ENCODE measurements around the gene AKIRIN1.
"Not testable (repeated sequence)": the region's sequence is repeated elsewhere in the genome, so short reads cannot be mapped to it uniquely, and the experiment has no call there.

Gene AKIRIN1

GRCh38 chr1:39043513-39043912 lies 52.4 kb downstream of the AKIRIN1 start:
- H3K9me3 Mint-ChIP-seq, result no peaks in the 10 kb centered on the region
- H3K4me3 Mint-ChIP-seq, result no peak overlapping the region
- DNase-seq, result no peak
- no peaks in the 10 kb centered on the region for H3K27me3 Mint-ChIP-seq
- H3K27ac Mint-ChIP-seq, result no peak overlapping the region
- CTCF ChIA-PET, result no interaction called here
- H3K4me1 Mint-ChIP-seq, result peaks cover 14% of the 10 kb centered on the region
- H3K36me3 Mint-ChIP-seq, result peaks cover 24% of the 10 kb centered on the region

GRCh38 chr1:39044762-39045161 lies 53.7 kb downstream of the AKIRIN1 start:
- H3K4me3 Mint-ChIP-seq, result no peak overlapping the region
- H3K36me3 Mint-ChIP-seq, result peaks cover 20% of the 10 kb centered on the region
- DNase-seq, result no peak
- peaks cover 5% of the 10 kb centered on the region for H3K4me1 Mint-ChIP-seq
- CTCF ChIA-PET, result no interaction called here
- no peak overlapping the region for H3K27ac Mint-ChIP-seq
- H3K9me3 Mint-ChIP-seq, result no peaks in the 10 kb centered on the region
- no peaks in the 10 kb centered on the region for H3K27me3 Mint-ChIP-seq

GRCh38 chr1:39045231-39045630 lies 54.2 kb downstream of the AKIRIN1 start:
- CTCF ChIA-PET, result no interaction called here
- DNase-seq, result no peak
- Mint-ChIP-seq H3K4me3 (no peak overlapping the region), H3K27me3 (no peaks in the 10 kb centered on the region), H3K9me3 (no peaks in the 10 kb centered on the region), H3K36me3 (peaks cover 20% of the 10 kb centered on the region), H3K4me1 (peaks cover 7% of the 10 kb centered on the region), H3K27ac (no peak overlapping the region)

- peaks cover 13% of the 10 kb centered on the region for H3K4me1 Mint-ChIP-seq
- no peaks in the 10 kb centered on the region for H3K9me3 Mint-ChIP-seq
- no peak overlapping the region for H3K4me3 Mint-ChIP-seq
- H3K27me3 Mint-ChIP-seq, result no peaks in the 10 kb centered on the region
- peaks cover 20% of the 10 kb centered on the region for H3K36me3 Mint-ChIP-seq
- DNase-seq, result no peak
- peak overlapping the region; percentile 42 for H3K27ac Mint-ChIP-seq
- CTCF ChIA-PET, result interaction anchor here (0.6 kb wide), 1 partner anchor 999 kb away, joined by 3 read pairs; no protein-coding TSS in a partner anchor
Observed at GRCh38 chr1:39046613-39047210, 55.6 kb downstream of the AKIRIN1 start.

- H3K4me3 Mint-ChIP-seq, result no peak overlapping the region
- H3K9me3 Mint-ChIP-seq, result no peaks in the 10 kb centered on the region
- no peak for DNase-seq
- no peaks in the 10 kb centered on the region for H3K27me3 Mint-ChIP-seq
- H3K36me3 Mint-ChIP-seq, result peaks cover 14% of the 10 kb centered on the region
- H3K27ac Mint-ChIP-seq, result no peak overlapping the region
- peaks cover 13% of the 10 kb centered on the region for H3K4me1 Mint-ChIP-seq
- CTCF ChIA-PET, result interaction anchor here (0.6 to 0.7 kb wide), 3 partner anchors 13 to 998 kb away, joined by 3 to 5 read pairs (median 4); no protein-coding TSS in a partner anchor
Observed at GRCh38 chr1:39047374-39048229, 56.5 kb downstream of the AKIRIN1 start.

- Mint-ChIP-seq H3K27ac (no peak overlapping the region), H3K4me3 (no peak overlapping the region), H3K4me1 (peaks cover 10% of the 10 kb centered on the region), H3K36me3 (peaks cover 4% of the 10 kb centered on the region), H3K27me3 (no peaks in the 10 kb centered on the region), H3K9me3 (no peaks in the 10 kb centered on the region)
- no peak for DNase-seq
- CTCF ChIA-PET, result no interaction called here
Observed at GRCh38 chr1:39048745-39049370, 57.8 kb downstream of the AKIRIN1 start.

GRCh38 chr1:39050001-39050400 lies 58.9 kb downstream of the AKIRIN1 start:
- Mint-ChIP-seq H3K4me1 (peaks cover 10% of the 10 kb centered on the region), H3K9me3 (no peaks in the 10 kb centered on the region), H3K36me3 (peaks cover 1% of the 10 kb centered on the region), H3K4me3 (no peak overlapping the region), H3K27me3 (no peaks in the 10 kb centered on the region), H3K27ac (no peak overlapping the region)
- CTCF ChIA-PET, result interaction anchor here (0.8 kb wide), 1 partner anchor 42 kb away, joined by 3 read pairs; no protein-coding TSS in a partner anchor
- no peak for DNase-seq

GRCh38 chr1:39051193-39051850 lies 60.2 kb downstream of the AKIRIN1 start:
- CTCF ChIA-PET, result interaction anchor here (0.7 kb wide), 1 partner anchor 311 kb away, joined by 3 read pairs; no protein-coding TSS in a partner anchor
- DNase-seq, H3K36me3 Mint-ChIP-seq, H3K27me3 Mint-ChIP-seq, H3K27ac Mint-ChIP-seq, H3K4me1 Mint-ChIP-seq, H3K9me3 Mint-ChIP-seq, H3K4me3 Mint-ChIP-seq: not testable (repeated sequence)

- peaks cover 10% of the 10 kb centered on the region for H3K4me1 Mint-ChIP-seq
- no peak overlapping the region for H3K27ac Mint-ChIP-seq
- CTCF ChIA-PET, result no interaction called here
- DNase-seq, result no peak
- no peak overlapping the region for H3K4me3 Mint-ChIP-seq
- H3K27me3 Mint-ChIP-seq, result no peaks in the 10 kb centered on the region
- peaks cover 1% of the 10 kb centered on the region for H3K36me3 Mint-ChIP-seq
- no peaks in the 10 kb centered on the region for H3K9me3 Mint-ChIP-seq
Observed at GRCh38 chr1:39051956-39052355, 60.9 kb downstream of the AKIRIN1 start.

GRCh38 chr1:39055213-39055710 lies 64.2 kb downstream of the AKIRIN1 start:
- H3K4me3 Mint-ChIP-seq, H3K4me1 Mint-ChIP-seq, DNase-seq, H3K36me3 Mint-ChIP-seq, CTCF ChIA-PET, H3K9me3 Mint-ChIP-seq, H3K27ac Mint-ChIP-seq, H3K27me3 Mint-ChIP-seq: not testable (repeated sequence)
